H9 (cell line): ENCODE results near the gene UTF1. TPM values are rescaled to one million over a fixed set of nuclear protein-coding genes. Genes with fewer than 3 reads are reported as not detected.

Source experiments
- DNase-seq: peaks from one replicate; pipeline ENCODE4 v3.0.0-alpha.2; 2017
- H2AFZ ChIP-seq: one replicate; pipeline ENCODE4 v1.6.1; 2013; ENCODE audit warnings: mild to moderate bottlenecking, low read length, control low read depth, moderate library complexity
- H2AK5ac ChIP-seq: 2 replicates; pipeline ENCODE4 v1.6.1; 2013; ENCODE audit warnings: low read length, control low read depth, mixed read lengths; ENCODE audit not compliant: insufficient read length
- H2BK120ac ChIP-seq: one replicate; pipeline ENCODE4 v1.6.1; 2013; ENCODE audit warnings: low read depth, mild to moderate bottlenecking, low read length, control low read depth, inconsistent platforms; ENCODE audit not compliant: poor library complexity, severe bottlenecking
- H2BK12ac ChIP-seq: 2 replicates; pipeline ENCODE4 v1.6.1; 2013; ENCODE audit warnings: low read length, control low read depth, mixed read lengths, low read depth; ENCODE audit not compliant: insufficient read length
- H2BK15ac ChIP-seq: 2 replicates; pipeline ENCODE4 v1.6.1; 2013; ENCODE audit warnings: low read depth, low read length, control low read depth
- H2BK20ac ChIP-seq: one replicate; pipeline ENCODE4 v1.6.1; 2013; ENCODE audit warnings: low read depth, mild to moderate bottlenecking, low read length, control low read depth, inconsistent platforms; ENCODE audit not compliant: poor library complexity, severe bottlenecking
- H2BK5ac ChIP-seq: 2 replicates; pipeline ENCODE4 v1.6.1; 2013; ENCODE audit warnings: low read length, control low read depth, mixed read lengths; ENCODE audit not compliant: insufficient read length
- H3K14ac ChIP-seq: 2 replicates; pipeline ENCODE4 v1.6.1; 2013; ENCODE audit warnings: low read length, control low read depth; ENCODE audit not compliant: insufficient read depth
- H3K18ac ChIP-seq: 2 replicates; pipeline ENCODE4 v1.6.1; 2013; ENCODE audit warnings: low read depth, mild to moderate bottlenecking, mixed read lengths, low read length, control low read depth; ENCODE audit not compliant: insufficient read length
- H3K23ac ChIP-seq: 2 replicates; pipeline ENCODE4 v1.6.1; 2013; ENCODE audit warnings: low read length, control low read depth, mixed read lengths, low read depth; ENCODE audit not compliant: insufficient read length
- H3K23me2 ChIP-seq: 2 replicates; pipeline ENCODE4 v1.6.1; 2013; ENCODE audit warnings: low read depth, mild to moderate bottlenecking, mixed read lengths, low read length, control low read depth; ENCODE audit not compliant: insufficient read length, poor library complexity, severe bottlenecking
- H3K27ac ChIP-seq: 2 replicates; pipeline ENCODE4 v1.5.1; 2013; ENCODE audit warnings: low read length, control low read depth, mixed read lengths, low read depth; ENCODE audit not compliant: insufficient read length
- H3K27me3 ChIP-seq: 2 replicates; pipeline ENCODE4 v1.6.1; 2013; ENCODE audit warnings: low read length, control low read depth, inconsistent platforms; ENCODE audit not compliant: insufficient read depth
- H3K4ac ChIP-seq: 2 replicates; pipeline ENCODE4 v1.6.1; 2013; ENCODE audit warnings: low read depth, mild to moderate bottlenecking, control low read depth, inconsistent platforms, low read length, moderate library complexity
- H3K4me1 ChIP-seq: 2 replicates; pipeline ENCODE4 v1.6.1; 2013; ENCODE audit warnings: low read length, control low read depth, inconsistent platforms; ENCODE audit not compliant: insufficient read depth
- H3K4me2 ChIP-seq: 2 replicates; pipeline ENCODE4 v1.6.1; 2013; ENCODE audit warnings: low read length, control low read depth, mixed read lengths; ENCODE audit not compliant: insufficient read length, insufficient read depth
- H3K56ac ChIP-seq: 2 replicates; pipeline ENCODE4 v1.6.1; 2013; ENCODE audit warnings: low read depth, mild to moderate bottlenecking, mixed read lengths, low read length, control low read depth; ENCODE audit not compliant: insufficient read length
- H3K79me1 ChIP-seq: 2 replicates; pipeline ENCODE4 v1.6.1; 2013; ENCODE audit warnings: low read depth, mild to moderate bottlenecking, moderate library complexity, low read length, control low read depth, inconsistent platforms; ENCODE audit not compliant: insufficient read depth, poor library complexity, severe bottlenecking
- H3K79me2 ChIP-seq: 2 replicates; pipeline ENCODE4 v1.6.1; 2013; ENCODE audit warnings: low read length, control low read depth, inconsistent platforms; ENCODE audit not compliant: insufficient read depth
- H3K9ac ChIP-seq: 2 replicates; pipeline ENCODE4 v1.6.1; 2013; ENCODE audit warnings: low read length, control low read depth, mixed read lengths; ENCODE audit not compliant: insufficient read length; ENCODE audit errors: extremely low read depth
- H3K9me3 ChIP-seq: one replicate; pipeline ENCODE4 v1.6.1; 2013; ENCODE audit warnings: low read depth, low read length, inconsistent platforms; ENCODE audit not compliant: control insufficient read depth
- H3T11ph ChIP-seq: one replicate; pipeline ENCODE4 v1.6.1; 2013; ENCODE audit warnings: mild to moderate bottlenecking, low read length, control low read depth, inconsistent platforms
- H4K20me1 ChIP-seq: one replicate; pipeline ENCODE4 v1.6.1; 2013; ENCODE audit not compliant: control insufficient read depth, insufficient read length, insufficient read depth
- H4K5ac ChIP-seq: 2 replicates; pipeline ENCODE4 v1.6.1; 2013; ENCODE audit warnings: low read depth, mild to moderate bottlenecking, mixed read lengths, low read length, control low read depth; ENCODE audit not compliant: insufficient read length
- H4K8ac ChIP-seq: replicated peaks from 2 replicates; pipeline ENCODE4 v1.6.1; 2013; ENCODE audit warnings: low read length, control low read depth, mixed read lengths, low read depth; ENCODE audit not compliant: insufficient read length
- H4K91ac ChIP-seq: 2 replicates; pipeline ENCODE4 v1.6.1; 2013; ENCODE audit warnings: low read depth, mild to moderate bottlenecking, moderate library complexity, mixed read lengths, low read length, control low read depth; ENCODE audit not compliant: insufficient read length
- H3K27ac Mint-ChIP-seq, 3 experiments: 2 replicates in 2 of 3; 3 replicates in 1 of 3; pipeline ENCODE4 v1.8.0; 2020 to 2021; ENCODE audit warnings: mixed read lengths in 3 of 3, mild to moderate bottlenecking in 1 of 3, moderate library complexity in 1 of 3
- H3K27me3 Mint-ChIP-seq: 2 replicates; pipeline ENCODE4 v1.8.0; 2021; ENCODE audit warnings: low read depth, mild to moderate bottlenecking, moderate library complexity, mixed read lengths
- H3K36me3 Mint-ChIP-seq, 3 experiments: 2 replicates in 2 of 3; 3 replicates in 1 of 3; pipeline ENCODE4 v1.8.0; 2020 to 2021; ENCODE audit warnings: low read depth in 3 of 3, mixed read lengths in 3 of 3; ENCODE audit not compliant: insufficient read depth in 1 of 3
- H3K4me1 Mint-ChIP-seq, 2 experiments: 2 replicates each; pipeline ENCODE4 v1.8.0; 2020; ENCODE audit warnings: mixed read lengths in 2 of 2
- H3K4me3 Mint-ChIP-seq, 2 experiments: 2 replicates in 1 of 2; 3 replicates in 1 of 2; pipeline ENCODE4 v1.8.0; 2020 to 2021; ENCODE audit warnings: mild to moderate bottlenecking in 2 of 2, mixed read lengths in 2 of 2, moderate library complexity in 1 of 2
- H3K9me3 Mint-ChIP-seq, 2 experiments: 2 replicates in 1 of 2; 3 replicates in 1 of 2; pipeline ENCODE4 v1.8.0; 2020; ENCODE audit warnings: mild to moderate bottlenecking in 2 of 2, mixed read lengths in 2 of 2, moderate library complexity in 1 of 2
- CTCF ChIP-seq: fragments of 200-600 bp; sonication (generic); conservative IDR thresholded peaks from 3 replicates; pipeline ENCODE4 v1.8.0; 2021; ENCODE audit warnings: antibody characterized with exemption, mild to moderate bottlenecking
- WGBS: extraction: QIAGEN DNeasy Blood & Tissue Kit; methylation state at CpG from one replicate; pipeline ENCODE4 v1.1.7; 2013; ENCODE audit warnings: missing lambda C conversion rate, low lambda C conversion rate, mixed read lengths; ENCODE audit not compliant: insufficient read length; ENCODE audit errors: extremely low coverage; 5-methylcytosine and 5-hydroxymethylcytosine counted together
- total RNA-seq: library from RNA; stranded (reverse); gene quantifications from 2 replicates; pipeline ENCODE4 v1.2.1, GENCODE V29; 2021

The UTF1 gene
- total RNA-seq, 1 experiment from 2014 or later = 31.5 TPM

GRCh38 chr10:133239990-133240389 lies 10.0 kb downstream of the UTF1 start:
- Histone ChIP-seq H3K23ac (no peak overlapping the region), H3K9me3 (no peaks in the 10 kb centered on the region), H2BK12ac (no peak overlapping the region), H3K4me2 (no peak overlapping the region), H2BK120ac (no peak overlapping the region), H3K4me1 (no peaks in the 10 kb centered on the region), H2AFZ (no peak overlapping the region), H3K23me2 (peaks cover 14% of the 10 kb centered on the region), H3K4ac (no peak overlapping the region), H3K9ac (no peak overlapping the region), H4K5ac (no peak overlapping the region), H3K18ac (no peak overlapping the region), H3K79me2 (no peaks in the 10 kb centered on the region), H3K79me1 (no peaks in the 10 kb centered on the region), H4K8ac (no peak overlapping the region), H4K20me1 (no peaks in the 10 kb centered on the region), H2AK5ac (no peak overlapping the region), H3K14ac (no peak overlapping the region), H3K56ac (no peak overlapping the region), H4K91ac (no peak overlapping the region), H3T11ph (no peak overlapping the region), H2BK15ac (no peak overlapping the region), H3K27me3 (peaks cover 14% of the 10 kb centered on the region; the same call in 1 of the 2 replicates), H2BK20ac (no peak overlapping the region), H3K27ac (no peak overlapping the region), H2BK5ac (no peak overlapping the region)
- H3K27me3 Mint-ChIP-seq = peaks cover 42% of the 10 kb centered on the region
- TF ChIP-seq CTCF = no peak
- H3K36me3 Mint-ChIP-seq = peaks cover 0 to 20% (median 0%) of the 10 kb centered on the region in 3 experiments; a peak in 3 of 7 replicates
- peaks cover 11 to 25% of the 10 kb centered on the region in 2 experiments for H3K4me1 Mint-ChIP-seq
- no peak overlapping the region for H3K27ac Mint-ChIP-seq
- WGBS = no CpG with 5 or more reads among the region's 15 CpGs
- DNase-seq = no peak
- no peak overlapping the region for H3K4me3 Mint-ChIP-seq
- H3K9me3 Mint-ChIP-seq = no peaks in the 10 kb centered on the region; a peak in 1 of 5 replicates
